HepG2 (cell line): ENCODE data around the gene BCAS3. TPM values are rescaled to one million over a fixed set of nuclear protein-coding genes. Genes with fewer than 3 reads are reported as not detected.

Experiments used
- ATF7-NPFF ChIP-seq: sonication (generic); formaldehyde crosslinking; IDR thresholded peaks from 2 replicates; pipeline ENCODE4 v1.8.1; 2023; ENCODE audit warnings: mild to moderate bottlenecking, low read depth, missing genetic modification reagents, moderate library complexity
- DPF2 ChIP-seq: sonication (generic); formaldehyde crosslinking; IDR thresholded peaks from 2 replicates; pipeline ENCODE4 v1.4.0; 2020; ENCODE audit warnings: mild to moderate bottlenecking, low read depth, missing genetic modification reagents, borderline replicate concordance
- PCBP1 ChIP-seq: fragments of 200-400 bp; formaldehyde crosslinking; IDR thresholded peaks from 2 replicates; pipeline ENCODE4 v1.6.1; 2017; ENCODE audit warnings: mild to moderate bottlenecking, low read depth, low read length, borderline replicate concordance
- RCOR2 ChIP-seq: IDR thresholded peaks from 2 replicates; pipeline ENCODE4 v1.6.1; 2016; ENCODE audit warnings: missing biosample characterization, missing genetic modification reagents
- ZNF256 ChIP-seq: sonication (generic); formaldehyde crosslinking; conservative IDR thresholded peaks from 2 replicates; pipeline ENCODE4 v1.4.0; 2020; ENCODE audit warnings: missing genetic modification reagents
- ZNF772 ChIP-seq: sonication (generic); formaldehyde crosslinking; IDR thresholded peaks from 2 replicates; pipeline ENCODE4 v1.5.0; 2020; ENCODE audit warnings: mild to moderate bottlenecking, missing genetic modification reagents
- polyA plus RNA-seq, 8 experiments: library from polyadenylated mRNA; depleted of rRNA in 3 of 8; stranded (reverse) in 7 of 8; unstranded in 1 of 8; fragments of >200 nt; fragmentation: Illumina TruSeq in 4 of 8; extraction: Trizol in 4 of 8; gene quantifications; 2 replicates each; pipeline versions ENCODE4 v1.2.1 to v1.2.3, GENCODE V29; 2011 to 2016; ENCODE audit warnings: low read depth in 4 of 8, missing spikeins in 1 of 8, mixed read lengths in 1 of 8; ENCODE audit not compliant: insufficient read depth in 1 of 8
- total RNA-seq, 5 experiments: library from RNA; depleted of rRNA; stranded (reverse); fragments of >200 nt; fragmentation: Illumina TruSeq; extraction: Trizol; gene quantifications; 2 replicates each; pipeline ENCODE4 v1.2.3, GENCODE V29; 2016; ENCODE audit warnings: low read depth in 1 of 5
- TF ChIP-seq, protein P1 (sequence below): sonication (generic); formaldehyde crosslinking; IDR thresholded peaks from 2 replicates; pipeline ENCODE4 v1.5.0; 2020; ENCODE audit warnings: mild to moderate bottlenecking, missing genetic modification reagents, borderline replicate concordance
- TF ChIP-seq, protein P2 (sequence below): sonication (generic); formaldehyde crosslinking; IDR thresholded peaks from 2 replicates; pipeline ENCODE4 v1.9.0; 2021; ENCODE audit warnings: mild to moderate bottlenecking, missing genetic modification reagents
- TF ChIP-seq, protein P3 (sequence below), 2 experiments: fragments of 450-650 bp in 1 of 2; sonication (generic) in 1 of 2; formaldehyde crosslinking; IDR thresholded peaks; 2 replicates each; pipeline versions ENCODE4 v1.5.0 to v1.8.0; 2020 to 2022; ENCODE audit warnings: mild to moderate bottlenecking in 1 of 2, missing genetic modification reagents in 1 of 2

Gene BCAS3
- total and polyA plus RNA-seq, 2 of the 13 experiments (the other 11 are each of a cell fraction or from before 2014, with no cell fraction given), result 10.7 to 11.2 TPM

DNA sequence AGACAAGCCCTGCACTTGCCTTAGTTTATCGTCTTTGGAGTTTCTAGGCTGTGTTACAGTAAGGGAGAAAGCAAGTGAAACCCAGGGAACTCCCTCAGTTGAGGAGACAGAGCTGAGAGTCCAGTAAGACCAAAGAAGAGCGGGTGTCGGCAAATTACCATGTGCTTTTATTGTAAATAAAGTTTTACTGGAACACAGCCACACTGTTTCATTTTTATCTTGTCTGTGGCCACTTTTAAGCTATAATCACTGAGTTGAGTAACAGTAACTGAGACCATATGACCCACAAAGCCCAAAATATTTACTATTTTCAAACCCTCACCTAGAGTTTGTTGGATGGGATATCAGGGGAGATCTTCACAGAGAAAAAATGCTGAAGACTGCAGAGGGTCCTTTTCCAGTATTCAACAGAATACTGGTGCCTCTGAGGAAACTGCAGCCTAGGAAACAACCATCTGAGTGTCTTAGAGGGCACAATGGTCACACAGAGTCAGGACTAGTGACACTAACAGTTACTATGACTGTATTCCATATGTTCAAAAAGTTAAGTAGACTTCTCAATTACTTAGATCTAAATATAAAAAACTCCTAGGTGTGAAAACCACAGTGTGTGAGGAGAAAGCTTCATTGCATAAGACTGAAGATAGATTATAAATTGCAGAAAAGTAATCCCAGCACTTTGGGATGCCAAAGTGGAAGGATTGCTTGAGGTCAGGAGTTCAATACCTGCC, 370.9 kb downstream of the BCAS3 start (continued):
- TF ChIP-seq, protein P1, sequence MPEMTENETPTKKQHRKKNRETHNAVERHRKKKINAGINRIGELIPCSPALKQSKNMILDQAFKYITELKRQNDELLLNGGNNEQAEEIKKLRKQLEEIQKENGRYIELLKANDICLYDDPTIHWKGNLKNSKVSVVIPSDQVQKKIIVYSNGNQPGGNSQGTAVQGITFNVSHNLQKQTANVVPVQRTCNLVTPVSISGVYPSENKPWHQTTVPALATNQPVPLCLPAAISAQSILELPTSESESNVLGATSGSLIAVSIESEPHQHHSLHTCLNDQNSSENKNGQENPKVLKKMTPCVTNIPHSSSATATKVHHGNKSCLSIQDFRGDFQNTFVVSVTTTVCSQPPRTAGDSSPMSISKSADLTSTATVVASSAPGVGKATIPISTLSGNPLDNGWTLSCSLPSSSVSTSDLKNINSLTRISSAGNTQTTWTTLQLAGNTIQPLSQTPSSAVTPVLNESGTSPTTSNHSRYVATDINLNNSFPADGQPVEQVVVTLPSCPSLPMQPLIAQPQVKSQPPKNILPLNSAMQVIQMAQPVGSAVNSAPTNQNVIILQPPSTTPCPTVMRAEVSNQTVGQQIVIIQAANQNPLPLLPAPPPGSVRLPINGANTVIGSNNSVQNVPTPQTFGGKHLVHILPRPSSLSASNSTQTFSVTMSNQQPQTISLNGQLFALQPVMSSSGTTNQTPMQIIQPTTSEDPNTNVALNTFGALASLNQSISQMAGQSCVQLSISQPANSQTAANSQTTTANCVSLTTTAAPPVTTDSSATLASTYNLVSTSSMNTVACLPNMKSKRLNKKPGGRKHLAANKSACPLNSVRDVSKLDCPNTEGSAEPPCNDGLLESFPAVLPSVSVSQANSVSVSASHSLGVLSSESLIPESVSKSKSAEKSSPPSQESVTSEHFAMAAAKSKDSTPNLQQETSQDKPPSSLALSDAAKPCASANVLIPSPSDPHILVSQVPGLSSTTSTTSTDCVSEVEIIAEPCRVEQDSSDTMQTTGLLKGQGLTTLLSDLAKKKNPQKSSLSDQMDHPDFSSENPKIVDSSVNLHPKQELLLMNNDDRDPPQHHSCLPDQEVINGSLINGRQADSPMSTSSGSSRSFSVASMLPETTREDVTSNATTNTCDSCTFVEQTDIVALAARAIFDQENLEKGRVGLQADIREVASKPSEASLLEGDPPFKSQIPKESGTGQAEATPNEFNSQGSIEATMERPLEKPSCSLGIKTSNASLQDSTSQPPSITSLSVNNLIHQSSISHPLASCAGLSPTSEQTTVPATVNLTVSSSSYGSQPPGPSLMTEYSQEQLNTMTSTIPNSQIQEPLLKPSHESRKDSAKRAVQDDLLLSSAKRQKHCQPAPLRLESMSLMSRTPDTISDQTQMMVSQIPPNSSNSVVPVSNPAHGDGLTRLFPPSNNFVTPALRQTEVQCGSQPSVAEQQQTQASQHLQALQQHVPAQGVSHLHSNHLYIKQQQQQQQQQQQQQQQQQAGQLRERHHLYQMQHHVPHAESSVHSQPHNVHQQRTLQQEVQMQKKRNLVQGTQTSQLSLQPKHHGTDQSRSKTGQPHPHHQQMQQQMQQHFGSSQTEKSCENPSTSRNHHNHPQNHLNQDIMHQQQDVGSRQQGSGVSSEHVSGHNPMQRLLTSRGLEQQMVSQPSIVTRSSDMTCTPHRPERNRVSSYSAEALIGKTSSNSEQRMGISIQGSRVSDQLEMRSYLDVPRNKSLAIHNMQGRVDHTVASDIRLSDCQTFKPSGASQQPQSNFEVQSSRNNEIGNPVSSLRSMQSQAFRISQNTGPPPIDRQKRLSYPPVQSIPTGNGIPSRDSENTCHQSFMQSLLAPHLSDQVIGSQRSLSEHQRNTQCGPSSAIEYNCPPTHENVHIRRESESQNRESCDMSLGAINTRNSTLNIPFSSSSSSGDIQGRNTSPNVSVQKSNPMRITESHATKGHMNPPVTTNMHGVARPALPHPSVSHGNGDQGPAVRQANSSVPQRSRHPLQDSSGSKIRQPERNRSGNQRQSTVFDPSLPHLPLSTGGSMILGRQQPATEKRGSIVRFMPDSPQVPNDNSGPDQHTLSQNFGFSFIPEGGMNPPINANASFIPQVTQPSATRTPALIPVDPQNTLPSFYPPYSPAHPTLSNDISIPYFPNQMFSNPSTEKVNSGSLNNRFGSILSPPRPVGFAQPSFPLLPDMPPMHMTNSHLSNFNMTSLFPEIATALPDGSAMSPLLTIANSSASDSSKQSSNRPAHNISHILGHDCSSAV (CRISPR knock-in tag), result no peak
- TF ChIP-seq RCOR2 (no peak), ZNF772 (no peak), ZNF256 (CRISPR knock-in tag) (no peak), PCBP1 (no peak), ATF7-NPFF (CRISPR knock-in tag) (no peak), DPF2 (CRISPR knock-in tag) (no peak)
- TF ChIP-seq, protein P2, sequence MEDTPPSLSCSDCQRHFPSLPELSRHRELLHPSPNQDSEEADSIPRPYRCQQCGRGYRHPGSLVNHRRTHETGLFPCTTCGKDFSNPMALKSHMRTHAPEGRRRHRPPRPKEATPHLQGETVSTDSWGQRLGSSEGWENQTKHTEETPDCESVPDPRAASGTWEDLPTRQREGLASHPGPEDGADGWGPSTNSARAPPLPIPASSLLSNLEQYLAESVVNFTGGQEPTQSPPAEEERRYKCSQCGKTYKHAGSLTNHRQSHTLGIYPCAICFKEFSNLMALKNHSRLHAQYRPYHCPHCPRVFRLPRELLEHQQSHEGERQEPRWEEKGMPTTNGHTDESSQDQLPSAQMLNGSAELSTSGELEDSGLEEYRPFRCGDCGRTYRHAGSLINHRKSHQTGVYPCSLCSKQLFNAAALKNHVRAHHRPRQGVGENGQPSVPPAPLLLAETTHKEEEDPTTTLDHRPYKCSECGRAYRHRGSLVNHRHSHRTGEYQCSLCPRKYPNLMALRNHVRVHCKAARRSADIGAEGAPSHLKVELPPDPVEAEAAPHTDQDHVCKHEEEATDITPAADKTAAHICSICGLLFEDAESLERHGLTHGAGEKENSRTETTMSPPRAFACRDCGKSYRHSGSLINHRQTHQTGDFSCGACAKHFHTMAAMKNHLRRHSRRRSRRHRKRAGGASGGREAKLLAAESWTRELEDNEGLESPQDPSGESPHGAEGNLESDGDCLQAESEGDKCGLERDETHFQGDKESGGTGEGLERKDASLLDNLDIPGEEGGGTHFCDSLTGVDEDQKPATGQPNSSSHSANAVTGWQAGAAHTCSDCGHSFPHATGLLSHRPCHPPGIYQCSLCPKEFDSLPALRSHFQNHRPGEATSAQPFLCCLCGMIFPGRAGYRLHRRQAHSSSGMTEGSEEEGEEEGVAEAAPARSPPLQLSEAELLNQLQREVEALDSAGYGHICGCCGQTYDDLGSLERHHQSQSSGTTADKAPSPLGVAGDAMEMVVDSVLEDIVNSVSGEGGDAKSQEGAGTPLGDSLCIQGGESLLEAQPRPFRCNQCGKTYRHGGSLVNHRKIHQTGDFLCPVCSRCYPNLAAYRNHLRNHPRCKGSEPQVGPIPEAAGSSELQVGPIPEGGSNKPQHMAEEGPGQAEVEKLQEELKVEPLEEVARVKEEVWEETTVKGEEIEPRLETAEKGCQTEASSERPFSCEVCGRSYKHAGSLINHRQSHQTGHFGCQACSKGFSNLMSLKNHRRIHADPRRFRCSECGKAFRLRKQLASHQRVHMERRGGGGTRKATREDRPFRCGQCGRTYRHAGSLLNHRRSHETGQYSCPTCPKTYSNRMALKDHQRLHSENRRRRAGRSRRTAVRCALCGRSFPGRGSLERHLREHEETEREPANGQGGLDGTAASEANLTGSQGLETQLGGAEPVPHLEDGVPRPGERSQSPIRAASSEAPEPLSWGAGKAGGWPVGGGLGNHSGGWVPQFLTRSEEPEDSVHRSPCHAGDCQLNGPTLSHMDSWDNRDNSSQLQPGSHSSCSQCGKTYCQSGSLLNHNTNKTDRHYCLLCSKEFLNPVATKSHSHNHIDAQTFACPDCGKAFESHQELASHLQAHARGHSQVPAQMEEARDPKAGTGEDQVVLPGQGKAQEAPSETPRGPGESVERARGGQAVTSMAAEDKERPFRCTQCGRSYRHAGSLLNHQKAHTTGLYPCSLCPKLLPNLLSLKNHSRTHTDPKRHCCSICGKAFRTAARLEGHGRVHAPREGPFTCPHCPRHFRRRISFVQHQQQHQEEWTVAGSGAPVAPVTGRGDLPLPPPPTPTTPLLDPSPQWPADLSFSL, result no peak
- TF ChIP-seq, protein P3, sequence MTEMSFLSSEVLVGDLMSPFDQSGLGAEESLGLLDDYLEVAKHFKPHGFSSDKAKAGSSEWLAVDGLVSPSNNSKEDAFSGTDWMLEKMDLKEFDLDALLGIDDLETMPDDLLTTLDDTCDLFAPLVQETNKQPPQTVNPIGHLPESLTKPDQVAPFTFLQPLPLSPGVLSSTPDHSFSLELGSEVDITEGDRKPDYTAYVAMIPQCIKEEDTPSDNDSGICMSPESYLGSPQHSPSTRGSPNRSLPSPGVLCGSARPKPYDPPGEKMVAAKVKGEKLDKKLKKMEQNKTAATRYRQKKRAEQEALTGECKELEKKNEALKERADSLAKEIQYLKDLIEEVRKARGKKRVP (CRISPR knock-in tag; IDR thresholded peaks at IDR 0.05), result no peak
